ENCODE results near the gene METTL9. TPM values are rescaled to one million over a fixed set of nuclear protein-coding genes. Genes with fewer than 3 reads are reported as not detected.

METTL9 gene
- total and polyA plus RNA-seq, 8 donors = 10.2 to 55.2 (median 33.1) TPM

DNA sequence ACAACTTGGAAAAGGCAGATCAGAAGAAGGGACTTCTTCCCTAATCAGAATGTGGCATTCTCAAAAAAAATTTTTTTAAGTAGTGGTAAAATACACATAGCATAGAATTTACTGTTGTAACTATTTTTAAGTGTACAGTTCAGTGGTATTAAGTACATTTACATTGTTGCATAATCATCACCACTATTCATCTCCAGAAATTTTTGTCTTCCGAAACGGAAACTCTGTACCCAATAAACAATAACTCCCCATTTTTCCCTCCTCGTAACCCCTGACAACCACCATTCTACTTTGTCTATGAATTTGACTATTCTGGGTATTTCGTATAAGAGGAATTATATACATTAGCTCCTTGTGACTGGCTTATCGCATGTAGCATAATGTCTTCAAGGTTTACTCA, 18.9 kb downstream of the METTL9 start:
- WGBS, 2 donors = 95 to 99% methylated on average over 5 of the region's 5 CpGs
- TF ChIP-seq, protein P1, sequence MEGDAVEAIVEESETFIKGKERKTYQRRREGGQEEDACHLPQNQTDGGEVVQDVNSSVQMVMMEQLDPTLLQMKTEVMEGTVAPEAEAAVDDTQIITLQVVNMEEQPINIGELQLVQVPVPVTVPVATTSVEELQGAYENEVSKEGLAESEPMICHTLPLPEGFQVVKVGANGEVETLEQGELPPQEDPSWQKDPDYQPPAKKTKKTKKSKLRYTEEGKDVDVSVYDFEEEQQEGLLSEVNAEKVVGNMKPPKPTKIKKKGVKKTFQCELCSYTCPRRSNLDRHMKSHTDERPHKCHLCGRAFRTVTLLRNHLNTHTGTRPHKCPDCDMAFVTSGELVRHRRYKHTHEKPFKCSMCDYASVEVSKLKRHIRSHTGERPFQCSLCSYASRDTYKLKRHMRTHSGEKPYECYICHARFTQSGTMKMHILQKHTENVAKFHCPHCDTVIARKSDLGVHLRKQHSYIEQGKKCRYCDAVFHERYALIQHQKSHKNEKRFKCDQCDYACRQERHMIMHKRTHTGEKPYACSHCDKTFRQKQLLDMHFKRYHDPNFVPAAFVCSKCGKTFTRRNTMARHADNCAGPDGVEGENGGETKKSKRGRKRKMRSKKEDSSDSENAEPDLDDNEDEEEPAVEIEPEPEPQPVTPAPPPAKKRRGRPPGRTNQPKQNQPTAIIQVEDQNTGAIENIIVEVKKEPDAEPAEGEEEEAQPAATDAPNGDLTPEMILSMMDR (IDR thresholded peaks at IDR 0.05) = no peak
- intact Hi-C loops (cut with DNase I) = no loop called here
- no peaks in the 10 kb centered on the region for H3K36me3 ChIP-seq
- H3K9me3 ChIP-seq = no peaks in the 10 kb centered on the region
- H3K4me3 ChIP-seq = no peak overlapping the region
- no peak for ATAC-seq
- DNase-seq = no peak
- no peaks in the 10 kb centered on the region for H3K4me1 ChIP-seq
- H3K27ac ChIP-seq = no peak overlapping the region
- FAIRE-seq = no peak
- H3K27me3 ChIP-seq = no peaks in the 10 kb centered on the region

DNA sequence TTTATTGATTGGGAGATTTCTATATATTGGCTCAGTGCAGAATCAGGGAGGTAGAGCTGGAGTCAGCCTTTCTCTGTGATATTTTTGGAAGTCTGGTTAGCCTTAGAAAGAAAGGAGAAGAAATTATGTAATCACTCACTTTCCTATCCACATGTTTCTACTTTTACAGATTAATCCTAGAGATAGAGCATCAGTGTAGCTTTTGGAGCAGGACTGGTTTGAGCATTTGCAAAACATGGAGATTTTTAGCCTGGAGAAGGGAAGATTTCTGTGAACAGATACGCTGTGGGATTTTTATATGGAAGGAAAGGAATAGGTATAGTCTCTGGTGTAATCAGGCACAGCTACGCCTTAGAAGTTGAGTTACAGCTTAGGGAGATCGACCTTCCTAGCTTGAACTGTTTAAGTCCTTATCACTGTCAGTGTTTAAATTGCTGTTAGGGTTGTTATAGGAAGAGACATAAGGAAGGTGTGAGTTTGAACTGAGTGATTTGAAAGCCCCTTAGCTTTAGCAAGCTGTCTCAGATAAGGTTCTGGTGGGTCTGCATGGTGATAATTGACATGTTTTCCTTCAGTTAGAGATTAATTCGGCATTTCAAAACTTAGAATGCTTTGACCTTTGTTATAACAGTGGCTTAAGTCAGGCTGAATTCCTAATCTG, 20.5 kb downstream of the METTL9 start:
- intact Hi-C loops (cut with DNase I) = no loop called here
- no peak for ATAC-seq
- Histone ChIP-seq H3K9me3 (no peaks in the 10 kb centered on the region), H3K4me1 (no peaks in the 10 kb centered on the region), H3K27me3 (no peaks in the 10 kb centered on the region), H3K4me3 (no peak overlapping the region), H3K27ac (no peak overlapping the region), H3K36me3 (no peaks in the 10 kb centered on the region)
- WGBS, 2 donors = 84 to 91% methylated on average over 4 of the region's 4 CpGs
- TF ChIP-seq, protein P1 (IDR thresholded peaks at IDR 0.05) = no peak
- no peak for DNase-seq
- no peak for FAIRE-seq

DNA sequence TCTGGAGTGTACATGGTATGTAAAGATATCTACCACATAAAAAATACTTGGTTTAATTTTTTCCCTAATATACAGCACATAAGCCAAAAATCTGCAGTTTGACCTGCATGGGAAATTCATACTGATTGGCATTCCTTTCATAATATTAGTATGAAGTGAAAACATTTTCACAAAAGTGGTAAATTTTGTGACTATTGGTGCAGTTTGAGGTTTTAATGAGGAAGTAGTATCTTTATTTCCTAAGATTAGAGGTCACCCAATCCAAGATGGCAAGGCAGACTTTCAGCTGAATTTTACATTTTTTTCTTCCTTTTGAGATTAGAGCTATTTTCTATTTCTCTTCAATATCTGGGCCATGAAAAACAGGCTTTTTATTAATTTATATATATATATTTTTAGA, 21.2 kb downstream of the METTL9 start:
- ATAC-seq (no peak), FAIRE-seq (no peak), DNase-seq (no peak)
- TF ChIP-seq, protein P1 (IDR thresholded peaks at IDR 0.05) = no peak
- no peaks in the 10 kb centered on the region for H3K9me3 ChIP-seq
- H3K36me3 ChIP-seq = no peaks in the 10 kb centered on the region
- H3K4me1 ChIP-seq = no peaks in the 10 kb centered on the region
- intact Hi-C loops (cut with DNase I) = no loop called here
- H3K4me3 ChIP-seq = no peak overlapping the region
- no peak overlapping the region for H3K27ac ChIP-seq
- H3K27me3 ChIP-seq = no peaks in the 10 kb centered on the region

DNA sequence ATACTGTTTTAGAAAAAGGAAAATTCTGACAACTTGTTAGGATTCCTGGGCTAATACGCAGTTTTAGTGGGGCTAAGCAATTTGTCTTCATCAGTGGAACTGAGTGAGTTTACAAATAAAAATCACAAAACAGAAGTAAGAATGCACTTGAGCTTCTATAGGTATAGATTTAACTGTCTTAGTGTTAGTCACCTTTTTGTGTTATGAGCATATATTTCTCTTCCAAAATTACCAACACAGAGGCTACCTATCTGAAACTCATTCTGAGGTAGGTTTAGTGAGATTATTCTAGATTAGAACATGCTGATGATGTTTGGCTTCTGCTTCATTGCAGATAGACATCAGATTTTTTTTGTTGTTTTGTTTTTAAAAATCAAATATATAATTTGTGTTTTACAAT, 23.2 kb downstream of the METTL9 start:
- 97 to 100% methylated on average over 1 of the region's 1 CpG for WGBS, 2 donors
- no peaks in the 10 kb centered on the region for H3K27me3 ChIP-seq
- ATAC-seq (no peak), DNase-seq (no peak), FAIRE-seq (no peak)
- intact Hi-C loops (cut with DNase I) = no loop called here
- H3K36me3 ChIP-seq = peaks cover 0 to 8% (median 0%) of the 10 kb centered on the region in 3 donors
- TF ChIP-seq, protein P1 (IDR thresholded peaks at IDR 0.05) = no peak
- H3K4me3 ChIP-seq = no peak overlapping the region
- no peaks in the 10 kb centered on the region for H3K4me1 ChIP-seq
- H3K27ac ChIP-seq = no peak overlapping the region
- no peaks in the 10 kb centered on the region for H3K9me3 ChIP-seq

DNA sequence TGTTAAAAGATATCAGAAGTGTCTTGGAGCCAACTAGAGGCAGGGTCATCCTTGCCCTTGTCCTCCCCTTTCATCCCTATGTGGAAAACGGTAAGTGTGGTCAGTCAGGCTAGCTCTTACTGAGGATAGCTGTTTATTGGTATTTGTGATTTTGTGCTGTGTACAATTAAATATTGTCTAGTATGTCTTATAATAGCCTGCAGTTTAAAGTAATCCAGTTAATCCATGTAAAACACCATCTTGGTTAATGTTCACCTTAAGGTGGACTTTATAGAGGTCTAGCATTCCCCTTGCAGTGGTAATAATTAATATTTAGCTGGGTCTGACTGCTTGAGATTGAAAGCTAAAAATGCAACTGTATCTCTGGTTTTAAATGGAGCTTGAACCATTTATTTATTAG, 25.6 kb downstream of the METTL9 start:
- 59 to 64% methylated on average over 1 of the region's 1 CpG for WGBS, 2 donors
- intact Hi-C loops (cut with DNase I) = no loop called here
- Histone ChIP-seq H3K9me3 (no peaks in the 10 kb centered on the region), H3K4me1 (no peaks in the 10 kb centered on the region), H3K27ac (no peak overlapping the region), H3K36me3 (peaks cover 0 to 8% (median 0%) of the 10 kb centered on the region in 3 donors), H3K27me3 (no peaks in the 10 kb centered on the region), H3K4me3 (no peak overlapping the region)
- TF ChIP-seq, protein P1 (IDR thresholded peaks at IDR 0.05) = no peak
- ATAC-seq (no peak), FAIRE-seq (no peak), DNase-seq (no peak)

All from pancreas (tissue), 10 donors.